Stimulated activated CD8-positive, alpha-beta memory T cell treated with anti-CD3 and anti-CD28 coated beads, Interleukin-4, amount 100 ng/mL, for 24 hours (primary cell): Measurements from ENCODE around the gene ZDHHC8.

Experiments used
- DNase-seq: peaks from one replicate; pipeline ENCODE4 v3.0.0-alpha.2; 2020; ENCODE audit warnings: low read depth

ZDHHC8 gene

DNA sequence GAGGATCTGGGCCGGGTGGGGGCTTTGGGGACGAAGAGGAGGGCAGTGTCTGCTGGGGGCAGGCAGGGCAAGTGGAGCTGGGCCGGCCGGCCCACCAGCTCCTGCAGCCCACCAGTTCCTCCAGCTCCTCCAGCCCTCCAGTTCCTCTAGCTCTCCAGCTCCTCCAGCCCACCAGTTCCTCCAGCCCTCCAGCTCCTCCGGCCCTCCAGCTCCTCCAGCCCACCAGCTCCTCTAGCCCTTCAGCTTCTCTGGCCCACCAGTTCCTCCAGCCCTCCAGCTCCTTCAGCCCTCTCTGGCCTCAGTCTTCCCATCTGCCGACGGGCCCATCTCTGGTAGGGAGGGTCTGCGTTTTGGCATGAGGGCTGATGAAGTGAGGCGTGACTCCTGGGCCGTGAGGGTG is 28.4 kb downstream of the ZDHHC8 start:
- DNase-seq: no peak

DNA sequence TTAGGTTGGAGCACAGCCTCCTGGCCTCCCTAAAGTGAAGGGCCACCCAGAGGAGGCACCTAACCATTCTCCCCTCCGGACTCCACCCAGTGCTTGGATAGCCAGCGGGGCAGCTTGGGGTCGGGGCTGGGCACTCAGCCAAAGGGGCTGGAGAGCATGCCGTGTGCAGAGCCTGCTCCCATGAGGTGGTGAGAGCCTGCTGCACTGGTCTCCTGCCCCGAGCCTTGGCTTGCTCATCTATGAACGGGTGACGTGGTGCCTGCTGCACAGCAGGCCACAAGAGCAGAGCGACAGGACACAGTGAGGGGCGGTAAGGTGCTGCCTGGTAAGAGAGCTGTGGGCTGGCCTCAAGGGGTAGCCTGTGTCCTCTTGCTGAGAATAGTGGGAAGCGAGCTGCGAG is 33.3 kb downstream of the ZDHHC8 start:
- no peak for DNase-seq

DNA sequence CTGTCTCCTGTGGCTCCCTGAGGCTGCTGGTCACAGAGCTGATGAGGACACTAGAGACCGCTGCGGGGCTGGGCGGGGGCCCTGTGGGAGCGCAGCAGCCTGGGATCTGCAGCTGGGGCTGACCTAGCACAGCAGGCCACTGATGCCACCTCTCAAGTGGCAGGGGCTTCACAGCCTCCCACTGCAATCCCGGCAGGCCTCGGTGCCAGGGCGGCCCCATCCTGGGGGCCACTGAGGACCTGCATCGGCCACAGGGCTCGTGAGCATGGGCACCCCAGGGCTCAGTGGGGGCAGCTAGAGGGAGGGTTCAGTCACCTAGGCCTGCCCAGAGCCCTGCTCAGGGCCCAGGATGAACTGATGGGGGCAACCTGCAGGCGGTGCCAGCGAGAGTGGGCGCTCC is 33.8 kb downstream of the ZDHHC8 start:
- DNase-seq: no peak

DNA sequence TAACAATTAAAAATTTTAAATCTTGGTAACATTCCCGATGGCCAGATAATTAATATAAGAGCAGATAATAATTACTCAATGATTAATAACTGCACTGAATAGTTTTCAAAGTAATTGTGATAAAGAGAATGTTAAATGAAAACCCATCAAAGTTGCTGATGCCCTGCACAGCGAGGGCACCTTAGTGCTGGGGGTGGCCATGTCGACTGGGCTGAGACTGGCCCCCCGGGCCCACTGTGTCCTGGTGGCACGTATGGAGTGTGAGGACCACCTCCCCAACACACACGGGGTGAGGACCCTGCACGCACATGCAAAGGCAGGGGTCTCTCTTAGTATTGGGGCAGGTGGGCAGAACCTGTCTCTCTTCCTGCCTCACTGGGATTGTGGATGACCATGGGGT is 34.3 kb downstream of the ZDHHC8 start:
- no peak for DNase-seq

DNA sequence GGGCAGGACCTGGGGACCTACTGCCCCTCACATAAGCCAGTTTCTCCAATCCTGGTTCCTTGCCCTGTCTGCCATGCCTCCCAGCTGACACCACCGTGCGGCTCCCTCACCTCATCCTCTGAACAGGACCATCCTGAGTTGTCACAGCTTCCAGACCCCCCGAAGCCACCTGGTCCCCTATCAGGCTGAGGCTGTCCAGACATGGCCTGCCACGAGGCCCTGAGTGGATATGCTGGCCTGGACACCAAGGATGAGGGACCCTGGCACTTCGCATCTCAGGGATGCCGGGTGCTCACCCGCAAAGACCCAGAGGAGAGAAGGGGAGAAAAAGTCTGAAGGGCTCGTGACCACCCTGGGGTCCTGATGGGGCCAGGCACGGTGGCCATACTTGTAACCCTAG is 35.1 kb downstream of the ZDHHC8 start:
- DNase-seq: no peak

DNA sequence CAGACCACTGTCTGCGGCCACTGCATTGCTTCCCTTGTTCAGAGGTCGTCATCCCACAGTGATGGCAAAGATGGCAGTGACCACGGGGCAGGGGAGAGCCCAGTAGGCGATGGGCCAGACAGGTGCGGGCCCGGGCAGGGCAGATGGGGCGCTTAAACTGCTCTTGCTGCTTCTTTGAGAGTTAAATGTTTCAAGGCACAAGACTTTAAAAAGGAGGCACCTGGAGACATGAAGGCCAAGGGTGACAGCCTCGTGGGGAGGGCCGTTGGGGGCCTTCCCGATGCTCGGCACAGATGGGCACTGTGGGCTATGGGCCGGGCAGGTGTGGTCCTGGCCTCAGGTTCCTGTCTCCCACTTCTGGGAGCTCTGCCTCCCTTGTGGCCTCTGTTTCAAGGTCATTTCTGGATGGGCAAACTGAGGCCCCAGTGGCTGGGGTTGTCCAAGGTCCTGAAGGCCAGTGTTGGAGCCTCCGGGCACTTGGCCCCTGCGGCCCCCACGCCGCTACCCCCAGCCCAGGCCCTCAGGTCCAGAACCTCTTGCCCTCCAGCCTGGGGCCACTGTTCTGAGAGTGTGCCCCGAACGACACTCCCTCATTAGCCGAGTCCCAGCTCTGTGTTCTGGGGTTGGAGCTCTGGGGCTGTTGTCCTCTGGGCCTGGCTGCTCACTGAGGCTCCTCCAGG is 36.2 kb downstream of the ZDHHC8 start:
- no peak for DNase-seq

DNA sequence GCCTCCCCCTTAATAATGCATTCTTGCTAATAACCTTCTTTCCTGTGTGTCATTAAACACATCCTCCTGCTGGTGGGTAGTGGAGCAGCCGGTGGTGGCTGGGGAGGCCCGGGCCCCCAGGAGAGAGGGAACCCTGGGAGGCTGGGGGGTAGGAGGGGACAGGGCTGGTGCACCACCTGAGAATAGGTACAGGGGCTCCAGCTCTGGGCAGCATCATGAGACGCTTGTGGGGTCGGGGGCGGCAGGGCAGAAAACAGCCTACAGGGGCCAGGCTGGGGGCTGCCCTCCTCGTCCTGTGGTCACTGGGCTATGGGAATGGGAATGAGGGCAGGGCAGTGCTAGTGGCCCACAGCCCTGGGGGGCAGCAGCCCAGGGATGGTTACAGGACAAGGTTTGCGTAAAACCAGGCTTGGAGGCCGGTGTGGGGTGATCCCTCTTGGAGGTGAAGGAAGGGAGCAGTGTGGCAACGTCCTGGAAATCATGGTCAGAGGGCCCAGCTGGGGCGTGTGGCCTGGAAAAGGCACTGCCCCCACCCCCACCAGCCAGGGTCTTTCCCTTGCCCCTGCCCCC is 37.7 kb downstream of the ZDHHC8 start:
- no peak for DNase-seq

DNA sequence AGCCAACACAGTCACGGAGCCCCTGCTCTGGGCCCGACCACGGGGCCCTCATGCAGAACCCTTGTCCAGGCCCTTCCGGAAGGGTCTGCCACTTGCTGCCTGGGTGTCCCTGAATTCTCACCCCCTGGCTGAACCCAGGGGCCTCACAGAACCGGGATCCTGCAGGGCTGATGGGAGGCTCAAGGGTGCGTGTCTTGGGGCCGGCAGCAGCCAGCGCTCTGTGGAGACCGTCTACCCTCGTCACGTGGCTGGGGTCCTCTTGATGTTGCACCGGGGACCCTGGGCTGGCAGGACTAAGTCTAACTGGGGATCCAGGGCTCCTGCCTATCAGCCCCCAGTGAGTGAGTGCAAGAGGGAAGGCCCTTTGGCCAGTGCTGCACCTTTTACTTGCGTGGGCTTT is 38.6 kb downstream of the ZDHHC8 start:
- no peak for DNase-seq

DNA sequence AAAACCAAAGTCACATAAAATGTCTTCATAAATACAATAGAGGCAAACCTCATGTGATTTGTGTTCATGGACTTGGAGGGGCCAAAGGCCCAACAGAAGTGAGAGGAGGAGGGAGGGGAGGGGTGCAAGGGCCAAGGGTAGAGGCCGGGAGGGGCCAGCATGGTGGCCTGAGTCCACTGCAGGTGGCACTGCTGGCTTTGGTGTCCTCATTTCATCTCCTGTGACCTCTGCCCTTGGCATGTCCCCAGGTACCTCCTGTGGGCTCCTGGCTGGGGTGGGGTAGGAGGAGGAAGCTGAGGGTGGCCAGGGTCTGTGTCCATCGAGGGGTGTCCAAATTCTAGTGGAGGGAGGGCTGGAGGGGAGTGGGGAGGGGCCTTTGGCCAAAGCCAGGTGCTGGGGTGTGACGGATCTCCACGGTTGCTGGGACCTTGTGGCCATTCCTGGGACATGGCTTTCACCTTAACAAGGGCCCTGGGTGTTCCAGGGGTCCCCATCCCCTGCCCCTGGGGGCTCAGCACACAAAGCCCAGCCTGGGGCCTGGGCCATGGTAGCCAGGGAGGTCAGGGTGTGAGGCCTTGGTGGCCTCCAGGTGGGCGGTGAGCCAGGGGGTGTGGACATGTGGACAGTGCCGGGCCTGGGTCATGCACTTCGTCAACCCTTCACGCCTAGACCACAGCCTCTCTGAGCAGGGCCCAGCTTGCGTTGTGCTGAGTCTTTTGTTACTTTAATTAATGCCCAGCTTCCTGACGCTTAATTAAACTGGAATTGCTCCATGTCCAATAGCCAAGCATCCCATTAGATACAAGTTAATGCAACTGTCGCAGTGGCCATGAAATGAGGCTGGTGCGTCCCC is 39.9 kb downstream of the ZDHHC8 start:
- DNase-seq: no peak

DNA sequence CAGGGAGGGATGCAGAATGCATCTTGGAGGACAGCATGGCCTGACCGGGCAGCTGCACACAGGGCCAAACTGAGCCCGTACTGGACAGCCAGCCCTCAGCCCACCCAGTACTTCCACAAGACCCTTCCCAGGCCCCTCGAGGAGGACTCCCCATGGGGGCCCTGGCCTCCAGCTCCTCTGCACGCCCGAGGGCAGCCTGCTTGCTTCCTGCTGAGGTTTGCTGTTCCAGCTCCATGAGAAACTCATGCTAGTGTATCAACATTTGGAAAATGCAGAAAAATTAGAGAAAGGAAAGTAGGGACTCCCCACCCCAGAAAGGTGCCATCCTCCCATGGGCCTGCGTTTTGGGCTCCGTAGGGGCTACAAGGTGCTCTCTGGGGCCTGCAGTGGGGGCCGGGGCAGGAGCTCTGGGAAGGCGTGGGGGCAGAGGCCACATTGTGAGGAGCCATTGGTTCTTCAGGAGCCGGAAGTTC is 40.6 kb downstream of the ZDHHC8 start:
- DNase-seq: no peak

DNA sequence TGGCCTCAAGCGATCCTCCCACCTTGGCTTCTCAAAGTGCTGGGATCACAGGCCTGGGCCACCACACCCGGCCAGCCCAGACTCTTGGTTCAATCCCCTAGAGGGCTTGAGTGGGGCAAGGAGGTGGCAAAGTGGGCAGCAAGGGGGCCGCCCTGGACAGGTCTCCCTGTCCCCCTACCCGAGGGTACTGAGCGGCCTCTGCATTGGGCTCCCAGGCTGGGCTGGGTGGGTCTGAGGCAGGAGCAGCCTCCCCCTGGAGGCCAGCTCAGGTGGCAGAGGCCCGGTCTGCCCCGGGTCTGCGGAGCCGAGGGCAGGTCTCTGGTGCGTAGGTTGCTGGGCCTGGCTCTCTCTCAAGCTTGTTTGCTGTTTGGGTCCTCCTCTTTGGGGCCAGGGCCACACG is 41.6 kb downstream of the ZDHHC8 start:
- DNase-seq: no peak

DNA sequence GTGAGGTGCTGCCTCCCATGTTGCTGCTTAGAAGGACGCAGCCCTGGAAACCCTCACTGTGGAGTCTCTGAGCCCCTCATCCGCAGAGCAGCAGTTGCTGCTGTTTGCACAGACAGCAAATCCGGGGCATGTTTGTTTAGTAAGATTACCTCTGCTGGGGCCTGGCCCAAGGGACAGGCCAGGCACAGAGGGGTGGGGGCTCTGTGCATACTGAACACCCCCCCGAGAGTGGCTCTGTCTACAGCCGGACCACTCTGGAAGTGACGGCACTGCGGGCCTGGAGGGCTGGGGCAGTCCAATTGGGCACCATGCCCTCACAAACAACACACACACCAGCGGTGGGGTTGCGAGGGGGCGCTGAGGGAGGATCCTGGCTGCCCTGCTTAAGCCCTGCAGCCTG is 42.2 kb downstream of the ZDHHC8 start:
- DNase-seq: no peak

DNA sequence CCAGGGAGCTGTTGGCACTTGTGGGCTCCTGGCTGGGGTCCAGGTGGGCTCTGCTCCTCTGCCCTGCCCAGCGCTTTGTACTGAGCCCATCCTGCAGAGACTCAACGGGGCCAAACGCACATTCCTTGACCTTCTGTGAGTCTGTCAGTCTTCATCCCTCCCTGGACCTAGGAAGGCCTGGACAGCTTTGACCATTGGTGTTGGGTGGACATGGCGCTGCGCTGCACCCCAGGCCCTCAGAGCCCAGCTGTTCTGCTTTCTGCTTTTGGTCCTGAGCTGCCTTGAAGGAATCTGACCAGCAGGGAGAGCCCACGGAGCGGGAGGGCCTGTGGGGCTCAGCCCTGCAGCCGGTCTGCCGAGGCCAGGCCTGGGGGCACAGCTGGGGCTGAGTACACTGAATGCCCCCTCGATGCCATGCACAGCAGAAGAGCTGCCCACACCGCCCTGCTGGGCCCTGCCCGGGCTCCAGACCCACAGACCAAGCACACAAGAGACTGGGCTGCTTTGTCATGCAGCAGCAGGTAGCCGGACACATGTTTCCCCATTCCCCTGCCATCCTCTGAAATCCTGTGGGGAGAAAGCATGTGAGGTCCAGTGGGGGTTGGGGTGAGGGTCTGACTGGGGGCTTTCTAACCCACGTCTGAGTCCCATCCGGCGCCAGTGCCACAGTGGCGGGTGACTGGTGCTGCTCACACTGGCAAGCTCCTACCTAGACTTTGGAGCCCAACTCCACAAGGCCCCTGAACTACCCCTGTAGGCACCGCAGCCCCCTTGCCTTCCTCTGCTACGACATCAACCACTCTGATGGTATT is 43.4 kb downstream of the ZDHHC8 start:
- DNase-seq: no peak

DNA sequence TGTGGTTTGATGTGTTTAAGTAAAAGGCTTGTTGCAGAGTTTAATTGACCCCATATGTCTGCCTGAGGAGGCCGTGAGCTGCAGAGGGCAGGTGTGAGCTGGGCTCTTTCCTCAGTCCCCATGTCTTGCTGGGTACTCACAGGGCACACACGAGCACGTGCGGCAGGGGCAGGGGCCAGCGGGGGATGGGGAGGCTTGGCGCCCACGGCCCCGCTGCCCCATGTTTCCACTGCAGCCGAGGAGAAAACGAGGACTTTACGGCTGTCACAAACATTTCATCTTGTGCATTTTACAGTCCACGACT is 43.9 kb downstream of the ZDHHC8 start:
- no peak for DNase-seq

DNA sequence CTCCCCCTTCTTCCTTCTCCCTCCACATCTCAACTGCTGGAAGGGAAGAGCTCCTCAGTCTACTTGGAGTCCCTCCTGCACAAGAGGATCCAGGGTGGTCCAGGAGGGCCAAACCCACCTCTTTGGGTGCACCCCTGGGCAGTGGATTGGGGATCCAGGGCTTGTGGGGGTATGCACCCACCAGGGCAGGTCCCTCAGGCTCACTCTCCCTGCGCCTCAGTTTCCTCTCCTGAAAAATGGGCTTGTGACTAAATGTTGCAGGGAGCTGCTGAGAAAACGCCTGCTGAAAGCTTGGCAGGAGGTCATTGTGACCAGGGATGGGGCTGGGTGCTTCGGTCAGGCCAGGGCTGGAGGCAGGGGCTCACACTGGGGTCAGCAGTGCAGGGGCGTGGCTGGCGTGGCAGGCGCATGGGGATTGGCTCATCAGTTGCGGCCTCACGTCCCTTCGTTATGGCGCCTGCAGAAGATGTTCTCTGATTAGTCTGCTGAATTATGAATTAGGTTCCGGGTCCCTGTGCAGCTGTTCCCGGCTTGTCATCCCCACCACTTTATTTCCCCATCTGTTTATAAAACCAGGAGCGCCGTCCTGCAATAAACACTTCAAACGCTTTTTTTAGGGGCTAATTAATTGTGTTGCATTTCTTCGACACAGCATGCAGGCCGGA is 44.9 kb downstream of the ZDHHC8 start:
- no peak for DNase-seq

DNA sequence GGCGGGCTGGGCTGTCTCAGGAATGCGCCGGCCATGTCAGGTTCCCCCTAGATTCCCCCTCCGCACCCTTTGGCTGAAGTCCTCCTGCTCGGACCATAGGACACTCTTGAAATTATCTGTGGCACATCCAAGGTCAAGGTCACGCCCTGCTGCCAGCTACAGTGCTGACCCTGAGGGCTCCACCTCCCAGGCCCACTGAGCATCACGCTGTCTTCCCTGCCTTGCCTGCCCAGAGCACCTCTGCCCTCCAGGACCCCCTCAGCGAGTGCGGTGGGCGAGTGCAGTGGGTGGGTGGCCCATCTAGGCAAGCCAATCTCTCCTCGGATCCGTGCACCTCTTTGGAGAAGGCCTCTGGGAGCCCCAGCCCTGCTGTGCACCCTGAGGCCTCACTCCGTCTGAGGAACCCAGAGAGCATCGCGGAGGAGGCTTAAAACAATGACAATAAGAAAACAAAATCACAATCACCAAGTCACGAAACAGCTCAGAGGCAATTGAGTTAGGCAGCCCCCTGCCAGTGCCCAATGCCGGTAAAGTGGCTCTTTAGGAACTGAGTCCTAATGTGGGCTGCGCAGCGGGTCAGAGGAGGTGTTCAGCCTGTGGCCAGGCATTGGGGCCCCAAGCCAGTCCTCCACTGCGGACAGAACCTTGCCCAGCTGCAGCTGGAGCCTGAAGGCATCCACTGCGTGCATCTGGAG is 45.8 kb downstream of the ZDHHC8 start:
- DNase-seq: no peak

DNA sequence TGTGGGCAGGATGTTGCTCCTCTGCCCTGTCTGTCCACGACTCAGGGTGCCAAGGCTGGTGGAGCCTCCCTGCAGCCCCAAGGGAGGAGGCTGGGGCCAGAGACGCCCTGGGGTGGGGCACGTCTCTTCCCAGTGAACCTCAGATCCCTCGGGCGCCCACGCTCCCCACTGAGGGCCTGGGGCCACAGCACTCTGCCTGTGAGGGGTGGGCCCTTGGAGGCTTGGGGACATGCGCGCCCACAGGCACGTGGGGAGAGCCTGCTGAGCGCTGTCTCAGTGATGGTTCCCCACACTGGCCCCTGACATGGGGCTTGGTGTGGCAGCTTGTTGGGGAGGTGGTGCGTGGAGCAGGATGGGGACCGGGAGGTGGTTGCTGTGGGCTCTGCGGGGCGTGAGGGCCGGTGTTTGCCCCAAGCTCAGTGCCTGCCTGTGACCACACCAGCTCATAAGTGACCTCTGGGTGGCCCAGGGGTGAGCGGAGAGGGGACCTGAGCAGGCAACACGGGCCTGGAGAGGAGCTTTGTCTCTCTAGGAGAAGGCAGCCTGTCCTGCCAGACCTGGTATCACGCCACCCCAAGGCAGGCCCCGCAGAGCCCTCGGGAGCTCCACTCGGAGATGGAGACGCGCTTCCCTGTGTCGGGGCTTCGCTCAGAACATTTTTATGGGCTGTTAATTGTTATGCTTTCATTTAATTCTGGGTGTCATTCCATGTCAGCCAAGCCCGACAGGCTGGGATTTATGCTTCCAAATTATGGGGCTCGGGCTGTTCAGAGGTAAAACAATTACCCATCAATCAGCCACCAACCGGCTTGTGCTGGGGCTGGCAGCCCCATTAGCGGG is 46.7 kb downstream of the ZDHHC8 start:
- DNase-seq: no peak

DNA sequence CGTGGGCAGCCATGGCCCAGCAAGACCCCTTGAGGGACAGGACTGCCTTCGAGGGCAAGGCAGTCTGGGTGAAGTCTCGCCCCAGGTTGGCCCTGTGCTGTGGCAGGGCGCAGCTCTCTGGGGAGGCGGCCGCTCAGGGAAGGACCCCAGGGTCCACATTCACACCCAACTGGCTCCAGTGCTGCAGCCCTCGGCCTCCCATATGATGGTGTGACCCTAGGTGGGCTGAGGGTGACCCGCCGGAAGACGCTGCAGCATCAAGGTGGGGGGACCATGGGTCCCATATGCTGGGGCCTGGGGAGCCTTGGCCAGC is 47.3 kb downstream of the ZDHHC8 start:
- no peak for DNase-seq

DNA sequence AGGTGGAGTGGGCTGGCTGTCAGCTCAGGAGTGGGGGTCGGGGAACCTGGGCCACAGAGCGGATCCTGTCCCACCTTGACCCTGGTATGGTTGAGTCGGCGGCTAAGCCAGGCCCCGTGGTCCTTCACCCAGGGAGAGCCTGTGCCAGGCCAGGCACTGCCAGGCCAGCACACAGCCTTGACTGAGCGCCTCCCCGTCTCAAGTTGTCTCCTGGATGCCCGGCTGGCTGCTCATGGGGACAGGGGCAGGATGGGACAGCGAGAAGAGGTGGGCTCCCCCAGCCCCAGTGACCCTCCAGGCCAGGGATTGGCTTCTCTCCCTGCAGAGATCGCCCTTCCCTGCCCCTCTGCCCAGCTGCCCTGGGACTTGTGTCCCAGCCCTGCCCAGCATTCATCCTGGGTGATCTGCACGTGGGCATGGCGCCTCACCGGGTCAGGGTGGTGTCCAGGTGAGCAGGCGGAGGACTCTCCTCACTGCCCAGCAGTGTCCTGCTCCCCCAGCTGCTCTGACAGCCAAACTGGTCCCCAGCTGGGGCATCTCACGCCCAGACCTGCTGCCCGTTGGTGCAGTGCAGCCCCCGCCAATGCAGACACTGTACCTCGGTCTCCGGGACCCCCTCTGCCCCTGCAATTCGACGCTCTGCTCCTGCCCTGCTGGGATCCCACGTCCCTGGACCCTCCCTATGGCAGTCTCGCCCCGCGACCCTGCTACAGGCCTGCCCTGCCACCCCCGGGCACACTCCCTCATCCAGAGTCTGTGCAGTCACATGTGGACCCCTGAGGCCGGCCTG is 48.0 kb downstream of the ZDHHC8 start:
- no peak for DNase-seq

DNA sequence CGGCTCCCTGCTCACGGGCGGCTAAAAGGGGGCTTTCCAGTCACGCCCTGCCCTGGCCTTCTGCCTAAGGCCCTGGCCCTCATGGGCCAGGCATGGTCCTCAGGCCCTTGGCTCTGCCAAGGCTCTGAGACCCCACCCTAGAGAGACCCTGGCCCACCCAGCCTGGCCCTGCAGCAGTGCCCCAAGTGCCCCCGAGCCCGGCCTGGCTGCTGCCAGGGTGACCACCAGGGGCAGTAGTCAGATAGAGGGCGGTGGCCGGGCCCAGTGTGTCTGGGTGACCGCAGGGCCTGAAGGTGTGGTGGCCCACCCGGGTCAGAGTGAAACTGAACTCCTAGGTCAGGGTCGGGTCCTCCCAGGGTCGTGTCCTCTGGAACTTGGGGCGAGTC is 48.6 kb downstream of the ZDHHC8 start:
- no peak for DNase-seq
